HepG2 (cell line): Measurements from ENCODE around the gene CES2. TPM values are rescaled to one million over a fixed set of nuclear protein-coding genes. Genes with fewer than 3 reads are reported as not detected.

Experiments used
- ARID5B ChIP-seq: IDR thresholded peaks from 2 replicates; pipeline ENCODE4 v1.4.0; 2020; ENCODE audit warnings: mild to moderate bottlenecking, missing genetic modification reagents
- PHF20 ChIP-seq: sonication (generic); formaldehyde crosslinking; IDR thresholded peaks from 2 replicates; pipeline ENCODE4 v1.5.0; 2020; ENCODE audit warnings: mild to moderate bottlenecking, missing genetic modification reagents
- TCF12 ChIP-seq, 2 experiments: fragments of 450-650 bp in 1 of 2; sonication (generic) in 1 of 2; formaldehyde crosslinking in 1 of 2; IDR thresholded peaks; 2 replicates each; pipeline versions ENCODE4 v1.6.1 to v1.8.0; 2017 to 2022; ENCODE audit warnings: antibody characterized with exemption in 1 of 2, mild to moderate bottlenecking in 1 of 2, missing genetic modification reagents in 1 of 2, moderate library complexity in 1 of 2
- THAP9 ChIP-seq: sonication (generic); formaldehyde crosslinking; IDR thresholded peaks from 2 replicates; pipeline ENCODE4; 2020; ENCODE audit warnings: missing genetic modification reagents, mild to moderate bottlenecking, borderline replicate concordance
- ZBTB7B ChIP-seq: sonication (generic); formaldehyde crosslinking; IDR thresholded peaks from 2 replicates; pipeline ENCODE4 v1.4.0; 2020; ENCODE audit warnings: missing genetic modification reagents
- ZFP41 ChIP-seq: sonication (generic); formaldehyde crosslinking; IDR thresholded peaks from 2 replicates; pipeline ENCODE4 v1.4.0; 2020; ENCODE audit warnings: mild to moderate bottlenecking, missing genetic modification reagents, borderline replicate concordance
- ZNF225 ChIP-seq: sonication (generic); formaldehyde crosslinking; IDR thresholded peaks from 2 replicates; pipeline ENCODE4 v1.4.0; 2020; ENCODE audit warnings: mild to moderate bottlenecking, missing genetic modification reagents
- ZNF431 ChIP-seq: sonication (generic); formaldehyde crosslinking; IDR thresholded peaks from 2 replicates; pipeline ENCODE4 v1.9.0; 2022; ENCODE audit warnings: missing genetic modification reagents, low read depth, mild to moderate bottlenecking, borderline replicate concordance
- polyA plus RNA-seq, 8 experiments: library from polyadenylated mRNA; depleted of rRNA in 3 of 8; stranded (reverse) in 7 of 8; unstranded in 1 of 8; fragments of >200 nt; fragmentation: Illumina TruSeq in 4 of 8; extraction: Trizol in 4 of 8; gene quantifications; 2 replicates each; pipeline versions ENCODE4 v1.2.1 to v1.2.3, GENCODE V29; 2011 to 2016; ENCODE audit warnings: low read depth in 4 of 8, missing spikeins in 1 of 8, mixed read lengths in 1 of 8; ENCODE audit not compliant: insufficient read depth in 1 of 8
- total RNA-seq, 5 experiments: library from RNA; depleted of rRNA; stranded (reverse); fragments of >200 nt; fragmentation: Illumina TruSeq; extraction: Trizol; gene quantifications; 2 replicates each; pipeline ENCODE4 v1.2.3, GENCODE V29; 2016; ENCODE audit warnings: low read depth in 1 of 5
- TF ChIP-seq, protein P1 (sequence below): sonication (generic); formaldehyde crosslinking; IDR thresholded peaks from 2 replicates; pipeline ENCODE4 v1.4.0; 2020; ENCODE audit warnings: mild to moderate bottlenecking, missing genetic modification reagents
- TF ChIP-seq, protein P2 (sequence below): sonication (generic); formaldehyde crosslinking; IDR thresholded peaks from 2 replicates; pipeline ENCODE4 v1.5.0; 2020; ENCODE audit warnings: missing genetic modification reagents
- TF ChIP-seq, protein P3 (sequence below): sonication (generic); formaldehyde crosslinking; IDR thresholded peaks from 2 replicates; pipeline ENCODE4 v1.8.0; 2022; ENCODE audit warnings: mild to moderate bottlenecking, missing genetic modification reagents
- TF ChIP-seq, protein P4 (sequence below): IDR thresholded peaks from 2 replicates; pipeline ENCODE4 v1.6.1; 2016; ENCODE audit warnings: missing biosample characterization, missing genetic modification reagents, low read depth

Gene CES2
- total and polyA plus RNA-seq, 2 of the 13 experiments (the other 11 are each of a cell fraction or from before 2014, with no cell fraction given), result 50.6 to 63.8 TPM

GRCh38 chr16:66988197-66988788, 53.0 kb downstream of the CES2 start, which contains the start of gene CES4A (continued):
- TF ChIP-seq ARID5B (peak; percentile 60), ZBTB7B (CRISPR knock-in tag) (peak; percentile 48; the same call in 1 of the 2 replicates), THAP9 (CRISPR knock-in tag) (no peak), ZFP41 (CRISPR knock-in tag) (no peak), ZNF225 (CRISPR knock-in tag) (no peak), PHF20 (CRISPR knock-in tag) (0 out of 2 replicates have a peak, but pooled peaks have one; percentile 24), TCF12 (IDR thresholded peaks at IDR 0.05) (no peak), TCF12 (CRISPR knock-in tag; IDR thresholded peaks at IDR 0.05) (no peak), ZNF431 (CRISPR knock-in tag) (peak; percentile 57; the same call in 1 of the 2 replicates)
- TF ChIP-seq, protein P1, sequence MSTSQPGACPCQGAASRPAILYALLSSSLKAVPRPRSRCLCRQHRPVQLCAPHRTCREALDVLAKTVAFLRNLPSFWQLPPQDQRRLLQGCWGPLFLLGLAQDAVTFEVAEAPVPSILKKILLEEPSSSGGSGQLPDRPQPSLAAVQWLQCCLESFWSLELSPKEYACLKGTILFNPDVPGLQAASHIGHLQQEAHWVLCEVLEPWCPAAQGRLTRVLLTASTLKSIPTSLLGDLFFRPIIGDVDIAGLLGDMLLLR (CRISPR knock-in tag), result 0 out of 2 replicates have a peak, but pooled peaks have one; percentile 39
- TF ChIP-seq, protein P2, sequence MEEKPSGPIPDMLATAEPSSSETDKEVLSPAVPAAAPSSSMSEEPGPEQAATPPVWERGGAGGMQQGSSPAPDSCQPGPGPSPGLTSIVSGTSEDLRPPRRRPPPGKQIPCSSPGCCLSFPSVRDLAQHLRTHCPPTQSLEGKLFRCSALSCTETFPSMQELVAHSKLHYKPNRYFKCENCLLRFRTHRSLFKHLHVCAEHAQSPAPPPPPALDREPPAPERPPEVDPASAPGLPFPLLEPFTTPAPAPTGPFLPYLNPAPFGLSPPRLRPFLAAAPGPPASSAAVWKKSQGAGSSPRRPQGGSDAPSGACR (CRISPR knock-in tag), result 0 out of 2 replicates have a peak, but pooled peaks have one; percentile 64
- TF ChIP-seq, protein P3, sequence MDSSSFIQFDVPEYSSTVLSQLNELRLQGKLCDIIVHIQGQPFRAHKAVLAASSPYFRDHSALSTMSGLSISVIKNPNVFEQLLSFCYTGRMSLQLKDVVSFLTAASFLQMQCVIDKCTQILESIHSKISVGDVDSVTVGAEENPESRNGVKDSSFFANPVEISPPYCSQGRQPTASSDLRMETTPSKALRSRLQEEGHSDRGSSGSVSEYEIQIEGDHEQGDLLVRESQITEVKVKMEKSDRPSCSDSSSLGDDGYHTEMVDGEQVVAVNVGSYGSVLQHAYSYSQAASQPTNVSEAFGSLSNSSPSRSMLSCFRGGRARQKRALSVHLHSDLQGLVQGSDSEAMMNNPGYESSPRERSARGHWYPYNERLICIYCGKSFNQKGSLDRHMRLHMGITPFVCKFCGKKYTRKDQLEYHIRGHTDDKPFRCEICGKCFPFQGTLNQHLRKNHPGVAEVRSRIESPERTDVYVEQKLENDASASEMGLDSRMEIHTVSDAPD (CRISPR knock-in tag), result no peak
- TF ChIP-seq, protein P4, sequence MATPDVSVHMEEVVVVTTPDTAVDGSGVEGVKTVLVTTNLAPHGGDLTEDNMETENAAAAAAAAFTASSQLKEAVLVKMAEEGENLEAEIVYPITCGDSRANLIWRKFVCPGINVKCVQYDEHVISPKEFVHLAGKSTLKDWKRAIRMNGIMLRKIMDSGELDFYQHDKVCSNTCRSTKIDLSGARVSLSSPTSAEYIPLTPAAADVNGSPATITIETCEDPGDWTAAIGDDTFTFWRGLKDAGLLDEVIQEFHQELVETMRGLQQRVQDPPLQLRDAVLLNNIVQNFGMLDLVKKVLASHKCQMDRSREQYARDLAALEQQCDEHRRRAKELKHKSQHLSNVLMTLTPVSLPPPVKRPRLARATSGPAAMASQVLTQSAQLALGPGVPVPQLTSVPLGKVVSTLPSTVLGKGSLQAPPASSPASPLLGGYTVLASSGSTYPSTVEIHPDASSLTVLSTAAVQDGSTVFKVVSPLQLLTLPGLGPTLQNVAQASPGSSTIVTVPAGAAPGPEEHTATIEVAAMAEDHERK (CRISPR knock-in tag), result no peak
- TF ChIP-seq, all 625 proteins: peak for 106
